Measurements from ENCODE around the gene MSH3.

The MSH3 gene

GRCh38 chr5:80662108-80662507 lies 7.7 kb downstream of the MSH3 start:
- Histone ChIP-seq H3K4me1 (ENCODE audit: control insufficient read depth, low read length) (no peaks in the 10 kb centered on the region), H3K79me2 (ENCODE audit: control insufficient read depth, low read length) (peaks cover 31% of the 10 kb centered on the region), H3K27me3 (ENCODE audit: control insufficient read depth, low read length) (no peaks in the 10 kb centered on the region), H3K36me3 (ENCODE audit: control insufficient read depth, low read length) (peaks cover 93% of the 10 kb centered on the region), H3F3A (ENCODE audit: control insufficient read depth, insufficient read depth) (no peaks in the 10 kb centered on the region), H4K20me1 (ENCODE audit: control insufficient read depth, insufficient read depth, low read depth, low read length) (no peaks in the 10 kb centered on the region), H3K27ac (ENCODE audit: low read depth, low read length) (no peak overlapping the region), H3K4me3 (ENCODE audit: low read length) (no peak overlapping the region), H3K9me3 (ENCODE audit: control insufficient read depth, insufficient read depth, low read length) (no peaks in the 10 kb centered on the region), H3K9me2 (replicated peaks; ENCODE audit: control insufficient read depth, low read length) (no peaks in the 10 kb centered on the region), H3K4me2 (ENCODE audit: low read length) (no peak overlapping the region)
- TF ChIP-seq CTCF (IDR thresholded peaks at IDR 0.05; ENCODE audit: low read depth, low read length, poor library complexity, severe bottlenecking) (no peak), EZH2phosphoT487 (IDR thresholded peaks at IDR 0.05; ENCODE audit: borderline replicate concordance, low read length) (no peak)

GRCh38 chr5:80665057-80665456 lies 10.6 kb downstream of the MSH3 start:
- Histone ChIP-seq H3K27ac (ENCODE audit: low read depth, low read length) (no peak overlapping the region), H3K36me3 (ENCODE audit: control insufficient read depth, low read length) (peaks cover 87% of the 10 kb centered on the region), H3K4me2 (ENCODE audit: low read length) (no peak overlapping the region), H3K79me2 (ENCODE audit: control insufficient read depth, low read length) (peaks cover 25% of the 10 kb centered on the region), H3F3A (ENCODE audit: control insufficient read depth, insufficient read depth) (0 out of 2 replicates have a peak, but pooled peaks cover 3% of the 10 kb centered on the region), H3K4me3 (ENCODE audit: low read length) (no peak overlapping the region), H3K9me2 (replicated peaks; ENCODE audit: control insufficient read depth, low read length) (no peaks in the 10 kb centered on the region), H3K9me3 (ENCODE audit: control insufficient read depth, insufficient read depth, low read length) (no peaks in the 10 kb centered on the region), H4K20me1 (ENCODE audit: control insufficient read depth, insufficient read depth, low read depth, low read length) (no peaks in the 10 kb centered on the region), H3K4me1 (ENCODE audit: control insufficient read depth, low read length) (no peaks in the 10 kb centered on the region), H3K27me3 (ENCODE audit: control insufficient read depth, low read length) (no peaks in the 10 kb centered on the region)
- no peak for TF ChIP-seq EZH2phosphoT487 (IDR thresholded peaks at IDR 0.05; ENCODE audit: borderline replicate concordance, low read length)
- no peak for TF ChIP-seq CTCF (IDR thresholded peaks at IDR 0.05; ENCODE audit: low read depth, low read length, poor library complexity, severe bottlenecking)

GRCh38 chr5:80667384-80667783 lies 12.9 kb downstream of the MSH3 start:
- Histone ChIP-seq H3K4me3 (ENCODE audit: low read length) (no peak overlapping the region), H3K27me3 (ENCODE audit: control insufficient read depth, low read length) (no peaks in the 10 kb centered on the region), H3K79me2 (ENCODE audit: control insufficient read depth, low read length) (peaks cover 11% of the 10 kb centered on the region), H3K27ac (ENCODE audit: low read depth, low read length) (no peak overlapping the region), H4K20me1 (ENCODE audit: control insufficient read depth, insufficient read depth, low read depth, low read length) (no peaks in the 10 kb centered on the region), H3K9me2 (replicated peaks; ENCODE audit: control insufficient read depth, low read length) (no peaks in the 10 kb centered on the region), H3K4me1 (ENCODE audit: control insufficient read depth, low read length) (no peaks in the 10 kb centered on the region), H3K4me2 (ENCODE audit: low read length) (no peak overlapping the region), H3K36me3 (ENCODE audit: control insufficient read depth, low read length) (peaks cover 80% of the 10 kb centered on the region), H3F3A (ENCODE audit: control insufficient read depth, insufficient read depth) (peaks cover 3% of the 10 kb centered on the region; the same call in 1 of the 2 replicates), H3K9me3 (ENCODE audit: control insufficient read depth, insufficient read depth, low read length) (no peaks in the 10 kb centered on the region)
- TF ChIP-seq EZH2phosphoT487 (IDR thresholded peaks at IDR 0.05; ENCODE audit: borderline replicate concordance, low read length) (no peak), CTCF (IDR thresholded peaks at IDR 0.05; ENCODE audit: low read depth, low read length, poor library complexity, severe bottlenecking) (no peak)
